GM18951 (cell line): ENCODE results near the gene LDHAL6A.
A peak's percentile ranks its signal among the peaks of the same experiment; 100 is the strongest.

ENCODE experiments used
- POLR2A ChIP-seq: IDR thresholded peaks from 4 replicates; pipeline ENCODE4 v1.6.1; 2011; ENCODE audit warnings: mild to moderate bottlenecking; ENCODE audit not compliant: insufficient read length, insufficient read depth; ENCODE audit errors: extremely low read depth
- in situ Hi-C: fragments of 300-500 bp; cut with MboI; formaldehyde crosslinking; loops from one replicate; pipeline ENCODE4 v1.12.0; 2022; ENCODE audit warnings: low sequenced_read_pairs, mixed read lengths, inconsistent platforms; ENCODE audit not compliant: unreplicated experiment

Gene LDHAL6A

GRCh38 chr11:18501629-18502028 lies 46.0 kb downstream of the LDHAL6A start:
- TF ChIP-seq POLR2A, result no peak
- in situ Hi-C loops, result no loop called here

GRCh38 chr11:18502352-18502751 lies 46.7 kb downstream of the LDHAL6A start:
- in situ Hi-C loops, result no loop called here
- no peak for TF ChIP-seq POLR2A

GRCh38 chr11:18521122-18521521 lies 65.5 kb downstream of the LDHAL6A start:
- in situ Hi-C loops, result no loop called here

GRCh38 chr11:18522388-18522787 lies 66.7 kb downstream of the LDHAL6A start:
- in situ Hi-C loops, result no loop called here
- no peak for TF ChIP-seq POLR2A

More at GRCh38 chr11:18521122-18521521, 65.5 kb downstream of the LDHAL6A start:
- no peak for TF ChIP-seq POLR2A

- in situ Hi-C loops, result no loop called here
- no peak for TF ChIP-seq POLR2A
Observed at GRCh38 chr11:18523084-18523483, 67.4 kb downstream of the LDHAL6A start.

- in situ Hi-C loops, result no loop called here
- TF ChIP-seq POLR2A, result no peak
Observed at GRCh38 chr11:18524248-18524647, 68.6 kb downstream of the LDHAL6A start.

- in situ Hi-C loops, result loop anchor here (25.0 kb wide), 1 partner anchor 211 kb away; the partner anchor contains the start of gene IGSF22
- no peak for TF ChIP-seq POLR2A
Observed at GRCh38 chr11:18526130-18526520, 70.5 kb downstream of the LDHAL6A start.

GRCh38 chr11:18526521-18527296 lies 71.1 kb downstream of the LDHAL6A start, which contains the start of gene TSG101:
TSG101 (minus strand) TSS chr11:18526942; CDS start chr11:18526816, 126 bp downstream.
- in situ Hi-C loops, result loop anchor here (25.0 kb wide), 1 partner anchor 211 kb away; the partner anchor contains the start of gene IGSF22
- peak; percentile 94 for TF ChIP-seq POLR2A

GRCh38 chr11:18527512-18527911 lies 71.9 kb downstream of the LDHAL6A start:
- no peak for TF ChIP-seq POLR2A
- in situ Hi-C loops, result loop anchor here (25.0 kb wide), 1 partner anchor 210 kb away; the partner anchor contains the start of gene IGSF22
